Measurements from ENCODE around the gene OTOA.

DNA sequence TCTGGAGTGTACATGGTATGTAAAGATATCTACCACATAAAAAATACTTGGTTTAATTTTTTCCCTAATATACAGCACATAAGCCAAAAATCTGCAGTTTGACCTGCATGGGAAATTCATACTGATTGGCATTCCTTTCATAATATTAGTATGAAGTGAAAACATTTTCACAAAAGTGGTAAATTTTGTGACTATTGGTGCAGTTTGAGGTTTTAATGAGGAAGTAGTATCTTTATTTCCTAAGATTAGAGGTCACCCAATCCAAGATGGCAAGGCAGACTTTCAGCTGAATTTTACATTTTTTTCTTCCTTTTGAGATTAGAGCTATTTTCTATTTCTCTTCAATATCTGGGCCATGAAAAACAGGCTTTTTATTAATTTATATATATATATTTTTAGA lies 43.2 kb upstream of the OTOA start:
- TF ChIP-seq POLR2A (IDR thresholded peaks at IDR 0.05; ENCODE audit: control extremely low read depth in 1 of 2, low read depth in 2 of 2, low read length in 2 of 2) = no peak
- TF ChIP-seq, protein P1, sequence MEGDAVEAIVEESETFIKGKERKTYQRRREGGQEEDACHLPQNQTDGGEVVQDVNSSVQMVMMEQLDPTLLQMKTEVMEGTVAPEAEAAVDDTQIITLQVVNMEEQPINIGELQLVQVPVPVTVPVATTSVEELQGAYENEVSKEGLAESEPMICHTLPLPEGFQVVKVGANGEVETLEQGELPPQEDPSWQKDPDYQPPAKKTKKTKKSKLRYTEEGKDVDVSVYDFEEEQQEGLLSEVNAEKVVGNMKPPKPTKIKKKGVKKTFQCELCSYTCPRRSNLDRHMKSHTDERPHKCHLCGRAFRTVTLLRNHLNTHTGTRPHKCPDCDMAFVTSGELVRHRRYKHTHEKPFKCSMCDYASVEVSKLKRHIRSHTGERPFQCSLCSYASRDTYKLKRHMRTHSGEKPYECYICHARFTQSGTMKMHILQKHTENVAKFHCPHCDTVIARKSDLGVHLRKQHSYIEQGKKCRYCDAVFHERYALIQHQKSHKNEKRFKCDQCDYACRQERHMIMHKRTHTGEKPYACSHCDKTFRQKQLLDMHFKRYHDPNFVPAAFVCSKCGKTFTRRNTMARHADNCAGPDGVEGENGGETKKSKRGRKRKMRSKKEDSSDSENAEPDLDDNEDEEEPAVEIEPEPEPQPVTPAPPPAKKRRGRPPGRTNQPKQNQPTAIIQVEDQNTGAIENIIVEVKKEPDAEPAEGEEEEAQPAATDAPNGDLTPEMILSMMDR (IDR thresholded peaks at IDR 0.05; ENCODE audit: control extremely low read depth in 1 of 3, insufficient read depth in 1 of 3, low read depth in 1 of 3, low read length in 3 of 3) = no peak

Measured in H1 (cell line).